ENCODE data around the gene HAUS5. TPM values are rescaled to one million over a fixed set of nuclear protein-coding genes. Genes with fewer than 3 reads are reported as not detected.

Gene HAUS5
- total and polyA plus RNA-seq, 10 of the 15 experiments (the other 5 are each of a cell fraction or from before 2014, with no cell fraction given) = 3.1 to 32.6 (median 17.6) TPM

DNA sequence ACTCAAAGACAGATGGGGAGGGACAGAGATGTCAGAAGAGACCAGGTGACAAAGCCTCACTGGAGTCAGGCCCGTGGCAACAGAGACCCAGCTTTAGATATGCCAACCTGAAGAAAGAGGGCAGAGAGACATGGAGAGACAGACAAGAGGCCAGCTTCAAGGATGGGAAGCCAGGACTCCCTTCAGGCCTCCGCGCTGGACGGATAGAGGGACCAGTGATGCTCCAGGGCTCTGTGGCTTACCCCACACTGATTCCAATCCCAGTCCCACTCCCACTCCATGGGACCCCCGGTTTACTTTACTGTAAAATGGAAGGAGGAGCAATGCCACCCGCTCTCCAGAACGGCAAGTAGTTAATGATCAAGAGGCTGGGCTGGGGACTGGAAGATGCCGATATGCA lies 27.3 kb downstream of the HAUS5 start:
- H3K27ac ChIP-seq (ENCODE audit: control insufficient read depth, insufficient read depth) = no peak overlapping the region
- H3K27me3 ChIP-seq (replicated peaks in 1 of 2; ENCODE audit: control insufficient read depth in 2 of 2, insufficient read depth in 2 of 2, low read length in 1 of 2) = no peaks in the 10 kb centered on the region
- no peaks in the 10 kb centered on the region for H4K20me1 ChIP-seq (ENCODE audit: control insufficient read depth, insufficient read depth)
- DNase-seq (ENCODE audit: low read depth, low spot score) (no peak), ATAC-seq (no peak), FAIRE-seq (no peak)
- no peak overlapping the region for H3K9ac ChIP-seq (ENCODE audit: control insufficient read depth, insufficient read depth, low read length)
- SMC1A ChIA-PET (ENCODE audit: uncharacterized antibody, unreplicated experiment) = no interaction called here
- BruUV-seq (replicated peaks) = no TSS peak
- no peak overlapping the region for H3K4me3 ChIP-seq
- 83% methylated on average over 8 of the region's 8 CpGs for WGBS (ENCODE audit: insufficient coverage, insufficient replicate concordance, low lambda C conversion rate, missing lambda C conversion rate)
- RAD21 ChIA-PET (ENCODE audit: unreplicated experiment) = no interaction called here
- H3K79me2 ChIP-seq (ENCODE audit: control insufficient read depth, insufficient read depth, low read length) = no peaks in the 10 kb centered on the region
- H3K4me2 ChIP-seq (ENCODE audit: control insufficient read depth, insufficient read depth) = no peak overlapping the region
- no peak overlapping the region for H2AFZ ChIP-seq (ENCODE audit: control insufficient read depth, low read depth, low read length)
- peaks cover 7 to 14% of the 10 kb centered on the region in 2 experiments; a peak in 3 of 4 replicates for H3K36me3 ChIP-seq (ENCODE audit: control insufficient read depth in 2 of 2, insufficient read depth in 2 of 2, low read length in 1 of 2)
- intact Hi-C loops (cut with micrococcal nuclease; ENCODE audit: unreplicated experiment) = no loop called here
- H3K9me3 ChIP-seq (replicated peaks; ENCODE audit: control insufficient read depth, insufficient read depth, low read length) = no peaks in the 10 kb centered on the region
- POLR2A ChIA-PET = no interaction called here
- in situ Hi-C loops (cut with MboI) = no loop called here
- CTCF ChIA-PET = no interaction called here
- peaks cover 22% of the 10 kb centered on the region for H3K4me1 ChIP-seq (ENCODE audit: control insufficient read depth, insufficient read depth, low read length)
- no peak for TF ChIP-seq HCFC1 (IDR thresholded peaks at IDR 0.05; ENCODE audit: low read length)
- TF ChIP-seq, protein P1, sequence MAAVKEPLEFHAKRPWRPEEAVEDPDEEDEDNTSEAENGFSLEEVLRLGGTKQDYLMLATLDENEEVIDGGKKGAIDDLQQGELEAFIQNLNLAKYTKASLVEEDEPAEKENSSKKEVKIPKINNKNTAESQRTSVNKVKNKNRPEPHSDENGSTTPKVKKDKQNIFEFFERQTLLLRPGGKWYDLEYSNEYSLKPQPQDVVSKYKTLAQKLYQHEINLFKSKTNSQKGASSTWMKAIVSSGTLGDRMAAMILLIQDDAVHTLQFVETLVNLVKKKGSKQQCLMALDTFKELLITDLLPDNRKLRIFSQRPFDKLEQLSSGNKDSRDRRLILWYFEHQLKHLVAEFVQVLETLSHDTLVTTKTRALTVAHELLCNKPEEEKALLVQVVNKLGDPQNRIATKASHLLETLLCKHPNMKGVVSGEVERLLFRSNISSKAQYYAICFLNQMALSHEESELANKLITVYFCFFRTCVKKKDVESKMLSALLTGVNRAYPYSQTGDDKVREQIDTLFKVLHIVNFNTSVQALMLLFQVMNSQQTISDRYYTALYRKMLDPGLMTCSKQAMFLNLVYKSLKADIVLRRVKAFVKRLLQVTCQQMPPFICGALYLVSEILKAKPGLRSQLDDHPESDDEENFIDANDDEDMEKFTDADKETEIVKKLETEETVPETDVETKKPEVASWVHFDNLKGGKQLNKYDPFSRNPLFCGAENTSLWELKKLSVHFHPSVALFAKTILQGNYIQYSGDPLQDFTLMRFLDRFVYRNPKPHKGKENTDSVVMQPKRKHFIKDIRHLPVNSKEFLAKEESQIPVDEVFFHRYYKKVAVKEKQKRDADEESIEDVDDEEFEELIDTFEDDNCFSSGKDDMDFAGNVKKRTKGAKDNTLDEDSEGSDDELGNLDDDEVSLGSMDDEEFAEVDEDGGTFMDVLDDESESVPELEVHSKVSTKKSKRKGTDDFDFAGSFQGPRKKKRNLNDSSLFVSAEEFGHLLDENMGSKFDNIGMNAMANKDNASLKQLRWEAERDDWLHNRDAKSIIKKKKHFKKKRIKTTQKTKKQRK (IDR thresholded peaks at IDR 0.05; ENCODE audit: low read depth, low read length) = no peak
- no peak for TF ChIP-seq RBBP5 (conservative IDR thresholded peaks at IDR 0.05)
- TF ChIP-seq, protein P2, sequence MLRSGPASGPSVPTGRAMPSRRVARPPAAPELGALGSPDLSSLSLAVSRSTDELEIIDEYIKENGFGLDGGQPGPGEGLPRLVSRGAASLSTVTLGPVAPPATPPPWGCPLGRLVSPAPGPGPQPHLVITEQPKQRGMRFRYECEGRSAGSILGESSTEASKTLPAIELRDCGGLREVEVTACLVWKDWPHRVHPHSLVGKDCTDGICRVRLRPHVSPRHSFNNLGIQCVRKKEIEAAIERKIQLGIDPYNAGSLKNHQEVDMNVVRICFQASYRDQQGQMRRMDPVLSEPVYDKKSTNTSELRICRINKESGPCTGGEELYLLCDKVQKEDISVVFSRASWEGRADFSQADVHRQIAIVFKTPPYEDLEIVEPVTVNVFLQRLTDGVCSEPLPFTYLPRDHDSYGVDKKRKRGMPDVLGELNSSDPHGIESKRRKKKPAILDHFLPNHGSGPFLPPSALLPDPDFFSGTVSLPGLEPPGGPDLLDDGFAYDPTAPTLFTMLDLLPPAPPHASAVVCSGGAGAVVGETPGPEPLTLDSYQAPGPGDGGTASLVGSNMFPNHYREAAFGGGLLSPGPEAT (IDR thresholded peaks at IDR 0.05; ENCODE audit: low read depth) = no peak
- TF ChIP-seq, protein P3, sequence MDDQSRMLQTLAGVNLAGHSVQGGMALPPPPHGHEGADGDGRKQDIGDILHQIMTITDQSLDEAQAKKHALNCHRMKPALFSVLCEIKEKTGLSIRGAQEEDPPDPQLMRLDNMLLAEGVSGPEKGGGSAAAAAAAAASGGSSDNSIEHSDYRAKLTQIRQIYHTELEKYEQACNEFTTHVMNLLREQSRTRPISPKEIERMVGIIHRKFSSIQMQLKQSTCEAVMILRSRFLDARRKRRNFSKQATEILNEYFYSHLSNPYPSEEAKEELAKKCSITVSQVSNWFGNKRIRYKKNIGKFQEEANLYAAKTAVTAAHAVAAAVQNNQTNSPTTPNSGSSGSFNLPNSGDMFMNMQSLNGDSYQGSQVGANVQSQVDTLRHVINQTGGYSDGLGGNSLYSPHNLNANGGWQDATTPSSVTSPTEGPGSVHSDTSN (IDR thresholded peaks at IDR 0.05; ENCODE audit: insufficient replicate concordance, low read depth, low read length) = no peak
- no peak for TF ChIP-seq MTA3 (IDR thresholded peaks at IDR 0.05; ENCODE audit: borderline replicate concordance, low read length)
- TF ChIP-seq, protein P4, sequence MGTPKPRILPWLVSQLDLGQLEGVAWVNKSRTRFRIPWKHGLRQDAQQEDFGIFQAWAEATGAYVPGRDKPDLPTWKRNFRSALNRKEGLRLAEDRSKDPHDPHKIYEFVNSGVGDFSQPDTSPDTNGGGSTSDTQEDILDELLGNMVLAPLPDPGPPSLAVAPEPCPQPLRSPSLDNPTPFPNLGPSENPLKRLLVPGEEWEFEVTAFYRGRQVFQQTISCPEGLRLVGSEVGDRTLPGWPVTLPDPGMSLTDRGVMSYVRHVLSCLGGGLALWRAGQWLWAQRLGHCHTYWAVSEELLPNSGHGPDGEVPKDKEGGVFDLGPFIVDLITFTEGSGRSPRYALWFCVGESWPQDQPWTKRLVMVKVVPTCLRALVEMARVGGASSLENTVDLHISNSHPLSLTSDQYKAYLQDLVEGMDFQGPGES (IDR thresholded peaks at IDR 0.05) = no peak
- TF ChIP-seq KAT2A (conservative IDR thresholded peaks at IDR 0.05; ENCODE audit: control insufficient read depth, low read depth, low read length) = no peak
- TF ChIP-seq KDM1A (IDR thresholded peaks at IDR 0.05; ENCODE audit: borderline replicate concordance) = no peak
- TF ChIP-seq, protein P5, sequence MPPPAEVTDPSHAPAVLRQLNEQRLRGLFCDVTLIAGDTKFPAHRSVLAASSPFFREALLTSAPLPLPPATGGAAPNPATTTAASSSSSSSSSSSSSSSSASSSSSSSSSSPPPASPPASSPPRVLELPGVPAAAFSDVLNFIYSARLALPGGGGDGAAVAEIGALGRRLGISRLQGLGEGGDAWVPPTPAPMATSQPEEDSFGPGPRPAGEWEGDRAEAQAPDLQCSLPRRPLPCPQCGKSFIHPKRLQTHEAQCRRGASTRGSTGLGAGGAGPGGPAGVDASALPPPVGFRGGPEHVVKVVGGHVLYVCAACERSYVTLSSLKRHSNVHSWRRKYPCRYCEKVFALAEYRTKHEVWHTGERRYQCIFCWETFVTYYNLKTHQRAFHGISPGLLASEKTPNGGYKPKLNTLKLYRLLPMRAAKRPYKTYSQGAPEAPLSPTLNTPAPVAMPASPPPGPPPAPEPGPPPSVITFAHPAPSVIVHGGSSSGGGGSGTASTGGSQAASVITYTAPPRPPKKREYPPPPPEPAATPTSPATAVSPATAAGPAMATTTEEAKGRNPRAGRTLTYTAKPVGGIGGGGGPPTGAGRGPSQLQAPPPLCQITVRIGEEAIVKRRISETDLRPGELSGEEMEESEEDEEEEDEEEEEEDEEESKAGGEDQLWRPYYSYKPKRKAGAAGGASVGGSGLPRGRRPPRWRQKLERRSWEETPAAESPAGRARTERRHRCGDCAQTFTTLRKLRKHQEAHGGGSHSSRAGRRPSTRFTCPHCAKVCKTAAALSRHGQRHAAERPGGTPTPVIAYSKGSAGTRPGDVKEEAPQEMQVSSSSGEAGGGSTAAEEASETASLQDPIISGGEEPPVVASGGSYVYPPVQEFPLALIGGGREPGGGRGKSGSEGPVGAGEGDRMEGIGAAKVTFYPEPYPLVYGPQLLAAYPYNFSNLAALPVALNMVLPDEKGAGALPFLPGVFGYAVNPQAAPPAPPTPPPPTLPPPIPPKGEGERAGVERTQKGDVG (CRISPR knock-in tag; IDR thresholded peaks at IDR 0.05) = no peak
